BJ (cell line): ENCODE measurements around the gene MIA2. TPM values are rescaled to one million over a fixed set of nuclear protein-coding genes. Genes with fewer than 3 reads are reported as not detected.

Experiments
- CTCF ChIA-PET: fragments of 350-600 bp; formaldehyde crosslinking; extraction: SDS; loops from one replicate; lab custom pipeline; 2021; ENCODE audit warnings: antibody characterized with exemption, inconsistent platforms; lab: Yijun Ruan, JAX
- POLR2A ChIA-PET: fragments of 300-600 bp; sonication (Branson Sonifier 250); formaldehyde crosslinking; extraction: SDS; loops from one replicate; lab custom pipeline; 2021; ENCODE audit warnings: antibody characterized with exemption; lab: Charles Lee
- DNase-seq: peaks from one replicate; pipeline ENCODE4 v3.0.0-alpha.2; 2011; ENCODE audit warnings: low read depth
- H3K27me3 ChIP-seq: 2 replicates; pipeline ENCODE4 v1.6.0; 2011; ENCODE audit warnings: low read length; ENCODE audit not compliant: control insufficient read depth, insufficient read depth
- H3K36me3 ChIP-seq: 2 replicates; pipeline ENCODE4 v1.5.1; 2011; ENCODE audit warnings: low read length; ENCODE audit not compliant: control insufficient read depth, insufficient read depth
- H3K4me3 ChIP-seq: 2 replicates; pipeline ENCODE4 v1.5.1; 2011; ENCODE audit warnings: low read depth, mild to moderate bottlenecking, control low read depth, low read length
- CTCF ChIP-seq: IDR thresholded peaks from 2 replicates; pipeline ENCODE4 v1.5.1; 2011; ENCODE audit warnings: low read depth, mild to moderate bottlenecking, control low read depth, inconsistent platforms, low read length, moderate library complexity; ENCODE audit not compliant: insufficient read depth
- polyA plus RNA-seq: library from polyadenylated mRNA; depleted of rRNA; stranded (reverse); fragments of >200 nt; gene quantifications from 2 replicates; pipeline ENCODE4 v1.2.3, GENCODE V29; 2011

Gene MIA2
- polyA plus RNA-seq, 1 experiment, result 11.4 TPM

GRCh38 chr14:39406560-39406959 is 172.8 kb downstream of the MIA2 start:
- ChIA-PET CTCF (no interaction called here), POLR2A (no interaction called here)
- no peaks in the 10 kb centered on the region for H3K36me3 ChIP-seq
- DNase-seq, result no peak
- H3K4me3 ChIP-seq, result no peak overlapping the region
- no peaks in the 10 kb centered on the region for H3K27me3 ChIP-seq
- no peak for TF ChIP-seq CTCF

GRCh38 chr14:39416072-39416471 is 182.4 kb downstream of the MIA2 start:
- ChIA-PET POLR2A (no interaction called here), CTCF (interaction anchor here (0.6 to 0.9 kb wide), 2 partner anchors 13 to 16 kb away, joined by 3 read pairs; partner anchors contain the start of gene FBXO33)
- no peaks in the 10 kb centered on the region for H3K27me3 ChIP-seq
- no peak overlapping the region for H3K4me3 ChIP-seq
- no peak for DNase-seq
- no peaks in the 10 kb centered on the region for H3K36me3 ChIP-seq
- TF ChIP-seq CTCF, result no peak

DNA sequence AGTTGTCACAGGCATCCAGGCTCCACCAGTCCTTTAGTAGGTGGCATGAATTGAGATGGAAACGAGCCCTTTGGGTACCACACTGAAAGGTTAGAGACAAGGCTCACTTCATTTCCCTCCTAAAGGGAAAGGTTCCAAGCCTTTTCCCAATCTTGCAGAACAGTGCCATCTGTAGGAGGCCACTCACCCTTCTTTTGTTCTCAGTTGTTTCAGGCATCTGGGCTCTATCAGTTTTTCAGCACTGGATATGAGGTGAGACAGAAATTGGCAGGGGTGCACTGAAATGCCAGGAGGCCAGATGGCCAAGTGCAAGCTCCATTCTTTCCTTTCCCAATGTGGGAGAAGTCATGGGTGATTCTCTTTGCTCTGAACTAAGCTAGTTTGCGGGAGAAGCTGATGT is 183.3 kb downstream of the MIA2 start:
- ChIA-PET POLR2A (no interaction called here), CTCF (no interaction called here)
- H3K27me3 ChIP-seq, result no peaks in the 10 kb centered on the region
- no peaks in the 10 kb centered on the region for H3K36me3 ChIP-seq
- DNase-seq, result no peak
- TF ChIP-seq CTCF, result peak; percentile 30; the same call in 1 of the 2 replicates
- no peak overlapping the region for H3K4me3 ChIP-seq

GRCh38 chr14:39419272-39419671 is 185.6 kb downstream of the MIA2 start:
- DNase-seq, result no peak
- CTCF ChIA-PET, result no interaction called here
- no peak overlapping the region for H3K4me3 ChIP-seq
- TF ChIP-seq CTCF, result 0 out of 2 replicates have a peak, but pooled peaks have one; percentile 10
- POLR2A ChIA-PET, result no interaction called here
- no peaks in the 10 kb centered on the region for H3K27me3 ChIP-seq
- no peaks in the 10 kb centered on the region for H3K36me3 ChIP-seq

DNA sequence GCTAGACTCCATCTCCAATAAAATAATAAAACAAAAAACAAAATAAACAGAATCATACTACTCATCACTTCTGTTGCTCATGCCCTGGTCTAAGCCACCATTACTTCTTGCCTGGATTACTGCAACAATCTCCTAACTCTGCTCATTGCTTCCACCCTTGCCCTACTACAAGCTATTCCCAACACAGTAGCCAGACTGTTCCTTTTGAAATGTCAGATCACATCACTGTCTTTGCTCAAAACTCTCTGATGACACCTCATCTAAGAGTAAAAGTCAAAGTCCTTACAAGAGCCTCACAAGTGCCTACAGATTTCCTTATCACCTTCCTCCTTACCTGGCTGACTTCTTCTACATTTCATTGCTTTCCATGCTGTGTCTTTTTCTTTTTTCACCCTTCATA is 188.5 kb downstream of the MIA2 start:
- Histone ChIP-seq H3K4me3 (no peak overlapping the region), H3K27me3 (no peaks in the 10 kb centered on the region), H3K36me3 (no peaks in the 10 kb centered on the region)
- ChIA-PET POLR2A (interaction anchor here (0.8 kb wide), 1 partner anchor 10 kb away, joined by 3 read pairs; the partner anchor contains the start of gene FBXO33), CTCF (interaction anchor here (1.1 kb wide), 1 partner anchor 9 kb away, joined by 3 read pairs; no protein-coding TSS in a partner anchor)
- no peak for DNase-seq
- no peak for TF ChIP-seq CTCF
